B cell (primary cell): ENCODE data around the gene GLRA1. TPM values are rescaled to one million over a fixed set of nuclear protein-coding genes. Genes with fewer than 3 reads are reported as not detected.

Experiments
- ATAC-seq: fragments of 200-7000 bp; cut with Tn5 transposase; one replicate; pipeline ENCODE4 v1.10.0; 2021; ENCODE audit warnings: low read depth, mild to moderate bottlenecking, moderate number of reproducible peaks, moderate library complexity
- CTCF ChIA-PET: fragments of 350-600 bp; sonication (Branson Sonifier 250); formaldehyde crosslinking; loops from one replicate; lab custom pipeline; 2021; ENCODE audit warnings: antibody characterized with exemption, inconsistent platforms; lab: Charles Lee
- POLR2A ChIA-PET: fragments of 350-600 bp; sonication (Branson Sonifier 250); formaldehyde crosslinking; loops from one replicate; lab custom pipeline; 2021; ENCODE audit warnings: antibody characterized with exemption; lab: Charles Lee
- DNase-seq: peaks from one replicate; pipeline ENCODE4 v3.0.0; 2013
- H2AFZ ChIP-seq: 2 replicates; pipeline ENCODE4 v1.6.1; 2012; ENCODE audit warnings: mild to moderate bottlenecking, low read depth, low read length; ENCODE audit not compliant: insufficient read depth, poor library complexity, severe bottlenecking
- H3K27ac ChIP-seq, 2 donors: 1 replicate in 1 of 2; 2 replicates in 1 of 2; pipeline ENCODE4 v1.5.1; 2012 to 2013; ENCODE audit warnings: low read length in 2 of 2, mild to moderate bottlenecking in 2 of 2, moderate library complexity in 1 of 2
- H3K27me3 ChIP-seq, 4 experiments: fragments of 200-600 bp in 1 of 4; sonication (generic) in 1 of 4; replicated peaks in 1 of 4; 1 replicate in 2 of 4; 2 replicates in 2 of 4; pipeline versions ENCODE4 v1.6.1 to v1.7.0; 2013 to 2016; ENCODE audit warnings: low read length in 3 of 4, mild to moderate bottlenecking in 2 of 4, mixed read lengths in 1 of 4, moderate library complexity in 1 of 4; ENCODE audit not compliant: insufficient read depth in 4 of 4, control insufficient read depth in 3 of 4; ENCODE audit errors: control extremely low read depth in 1 of 4
- H3K36me3 ChIP-seq, 2 experiments: replicated peaks in 1 of 2; 1 replicate in 1 of 2; 2 replicates in 1 of 2; pipeline versions ENCODE4 v1.6.1 to v1.7.1; 2013; ENCODE audit warnings: low read length in 1 of 2; ENCODE audit not compliant: insufficient read depth in 2 of 2, control insufficient read depth in 1 of 2; ENCODE audit errors: control extremely low read depth in 1 of 2, extremely low read depth in 1 of 2
- H3K4me1 ChIP-seq, 2 donors: fragments of 200-600 bp in 1 of 2; sonication (generic) in 1 of 2; 1 replicate in 1 of 2; 2 replicates in 1 of 2; pipeline versions ENCODE4 v1.5.1 to v1.6.1; 2013 to 2017; ENCODE audit warnings: low read length in 2 of 2; ENCODE audit not compliant: control insufficient read depth in 2 of 2, insufficient read depth in 2 of 2
- H3K4me2 ChIP-seq: replicated peaks from 2 replicates; pipeline ENCODE3; 2012; ENCODE audit warnings: mild to moderate bottlenecking, low read depth, low read length; ENCODE audit not compliant: poor library complexity, severe bottlenecking
- H3K4me3 ChIP-seq, 5 experiments: fragments of 200-600 bp in 1 of 5; sonication (generic) in 1 of 5; 1 replicate in 3 of 5; 2 replicates in 2 of 5; pipeline versions ENCODE4 v1.5.1 to v1.7.0; 2011 to 2016; ENCODE audit warnings: low read length in 4 of 5, mild to moderate bottlenecking in 4 of 5, low read depth in 2 of 5, control low read depth in 1 of 5, moderate library complexity in 1 of 5; ENCODE audit not compliant: insufficient read depth in 1 of 5; ENCODE audit errors: control extremely low read depth in 1 of 5, extremely low read depth in 1 of 5
- H3K79me2 ChIP-seq: fragments of 200-600 bp; sonication (generic); one replicate; pipeline ENCODE4 v1.6.0; 2016; ENCODE audit warnings: low read length; ENCODE audit not compliant: control insufficient read depth, insufficient read depth
- H3K9ac ChIP-seq: fragments of 200-600 bp; sonication (generic); 2 replicates; pipeline ENCODE4 v1.6.1; 2017; ENCODE audit warnings: mild to moderate bottlenecking, low read length, moderate library complexity
- H3K9me3 ChIP-seq, 3 donors: one replicate each; pipeline versions ENCODE4 v1.6.1 to v1.7.1; 2013; ENCODE audit warnings: low read length in 2 of 3; ENCODE audit not compliant: control insufficient read depth in 2 of 3, insufficient read depth in 1 of 3; ENCODE audit errors: control extremely low read depth in 1 of 3
- H4K20me1 ChIP-seq: 2 replicates; pipeline ENCODE4 v1.6.0; 2012; ENCODE audit warnings: mild to moderate bottlenecking, low read length; ENCODE audit not compliant: insufficient read depth, control insufficient read depth, poor library complexity, severe bottlenecking
- H3K27ac Mint-ChIP-seq: one replicate; pipeline ENCODE4 v1.8.0; 2021; ENCODE audit warnings: mixed read lengths
- H3K27me3 Mint-ChIP-seq: one replicate; pipeline ENCODE4 v1.8.0; 2021; ENCODE audit warnings: mixed read lengths
- H3K4me1 Mint-ChIP-seq: one replicate; pipeline ENCODE4 v1.8.0; 2021; ENCODE audit warnings: mixed read lengths
- H3K4me3 Mint-ChIP-seq: one replicate; pipeline ENCODE4 v1.8.0; 2021; ENCODE audit warnings: mixed read lengths
- H3K9me3 Mint-ChIP-seq: one replicate; pipeline ENCODE4 v1.8.0; 2022; ENCODE audit warnings: mixed read lengths; ENCODE audit not compliant: insufficient read depth
- EZH2 ChIP-seq: IDR thresholded peaks from 2 replicates; pipeline ENCODE4 v1.6.1; 2012; ENCODE audit warnings: borderline replicate concordance, low read depth, mild to moderate bottlenecking, moderate library complexity, low read length; ENCODE audit not compliant: insufficient read depth, poor library complexity, severe bottlenecking
- WGBS: methylation state at CpG from one replicate; pipeline ENCODE4 v1.1.5; 2013; ENCODE audit warnings: missing lambda C conversion rate; ENCODE audit not compliant: insufficient coverage; 5-methylcytosine and 5-hydroxymethylcytosine counted together
- intact Hi-C: fragments of 100-400 bp; cut with micrococcal nuclease; formaldehyde crosslinking; loops from one replicate; pipeline ENCODE4 v1.10.0; 2022
- polyA plus RNA-seq: library from polyadenylated mRNA; depleted of rRNA; stranded (reverse); fragments of >200 nt; gene quantifications from 2 replicates; pipeline ENCODE4 v1.2.3, GENCODE V29; 2012
- total RNA-seq, 2 donors: library from RNA; stranded (reverse); fragments of 120-200 nt in 1 of 2; gene quantifications; 1 replicate in 1 of 2; 2 replicates in 1 of 2; pipeline versions ENCODE4 v1.2.3 to v1.2.4, GENCODE V29; 2013 to 2022
- TF ChIP-seq, protein P1 (sequence below): fragments of 200-600 bp; IDR thresholded peaks from one replicate; pipeline ENCODE4 v1.8.0; 2022; ENCODE audit warnings: antibody characterized with exemption, mild to moderate bottlenecking

The GLRA1 gene
- total and polyA plus RNA-seq, 2 donors (not counting 1 experiment from before 2014, with no cell fraction given) = not detected

DNA sequence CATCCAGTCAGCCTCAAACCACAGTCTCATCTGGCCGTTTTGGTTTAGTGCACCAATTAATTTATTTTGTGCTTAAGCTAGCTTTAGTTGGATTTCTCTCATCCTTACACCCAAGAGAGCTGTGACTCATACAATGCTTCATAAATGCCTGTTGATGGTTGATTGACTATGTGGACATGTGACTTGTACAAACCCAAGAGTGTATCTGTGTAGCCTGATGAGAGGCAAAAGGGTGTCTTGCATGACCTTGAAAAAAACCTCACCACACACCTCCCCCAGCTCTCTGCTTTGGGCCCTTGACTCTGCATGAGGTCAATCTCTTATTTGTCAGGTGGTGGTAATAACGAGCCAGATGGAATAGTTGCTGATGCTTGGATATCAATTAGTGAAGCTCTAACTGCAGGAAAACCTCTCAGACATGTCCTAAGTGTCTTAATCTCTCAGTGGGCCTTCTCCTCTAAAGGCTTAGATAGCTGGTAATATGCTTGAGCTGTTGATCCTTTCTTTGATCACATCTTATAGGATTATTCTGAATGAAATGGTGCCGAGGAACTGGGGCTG lies 10.6 kb upstream of the GLRA1 start:
- peaks cover 13% of the 10 kb centered on the region for H3K9me3 Mint-ChIP-seq
- no peaks in the 10 kb centered on the region for H3K79me2 ChIP-seq
- H3K27me3 ChIP-seq = no peaks in the 10 kb centered on the region
- no peak overlapping the region for H3K27ac ChIP-seq
- no peaks in the 10 kb centered on the region for H3K4me1 ChIP-seq
- peaks cover 0 to 21% (median 0%) of the 10 kb centered on the region in 3 donors for H3K9me3 ChIP-seq
- no peaks in the 10 kb centered on the region for H3K36me3 ChIP-seq
- no peak overlapping the region for H3K4me3 Mint-ChIP-seq
- peaks cover 11% of the 10 kb centered on the region for H3K27me3 Mint-ChIP-seq
- H3K4me2 ChIP-seq = no peak overlapping the region
- no peak overlapping the region for H2AFZ ChIP-seq
- 83% methylated on average over 1 of the region's 3 CpGs for WGBS
- DNase-seq (no peak), ATAC-seq (no peak)
- no peaks in the 10 kb centered on the region for H3K4me1 Mint-ChIP-seq
- H3K9ac ChIP-seq = no peak overlapping the region
- TF ChIP-seq EZH2 = no peak
- TF ChIP-seq, protein P1, sequence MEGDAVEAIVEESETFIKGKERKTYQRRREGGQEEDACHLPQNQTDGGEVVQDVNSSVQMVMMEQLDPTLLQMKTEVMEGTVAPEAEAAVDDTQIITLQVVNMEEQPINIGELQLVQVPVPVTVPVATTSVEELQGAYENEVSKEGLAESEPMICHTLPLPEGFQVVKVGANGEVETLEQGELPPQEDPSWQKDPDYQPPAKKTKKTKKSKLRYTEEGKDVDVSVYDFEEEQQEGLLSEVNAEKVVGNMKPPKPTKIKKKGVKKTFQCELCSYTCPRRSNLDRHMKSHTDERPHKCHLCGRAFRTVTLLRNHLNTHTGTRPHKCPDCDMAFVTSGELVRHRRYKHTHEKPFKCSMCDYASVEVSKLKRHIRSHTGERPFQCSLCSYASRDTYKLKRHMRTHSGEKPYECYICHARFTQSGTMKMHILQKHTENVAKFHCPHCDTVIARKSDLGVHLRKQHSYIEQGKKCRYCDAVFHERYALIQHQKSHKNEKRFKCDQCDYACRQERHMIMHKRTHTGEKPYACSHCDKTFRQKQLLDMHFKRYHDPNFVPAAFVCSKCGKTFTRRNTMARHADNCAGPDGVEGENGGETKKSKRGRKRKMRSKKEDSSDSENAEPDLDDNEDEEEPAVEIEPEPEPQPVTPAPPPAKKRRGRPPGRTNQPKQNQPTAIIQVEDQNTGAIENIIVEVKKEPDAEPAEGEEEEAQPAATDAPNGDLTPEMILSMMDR = no peak
- POLR2A ChIA-PET = no interaction called here
- no peaks in the 10 kb centered on the region for H4K20me1 ChIP-seq
- H3K27ac Mint-ChIP-seq = no peak overlapping the region
- no peak overlapping the region for H3K4me3 ChIP-seq
- CTCF ChIA-PET = no interaction called here
- intact Hi-C loops = no loop called here

DNA sequence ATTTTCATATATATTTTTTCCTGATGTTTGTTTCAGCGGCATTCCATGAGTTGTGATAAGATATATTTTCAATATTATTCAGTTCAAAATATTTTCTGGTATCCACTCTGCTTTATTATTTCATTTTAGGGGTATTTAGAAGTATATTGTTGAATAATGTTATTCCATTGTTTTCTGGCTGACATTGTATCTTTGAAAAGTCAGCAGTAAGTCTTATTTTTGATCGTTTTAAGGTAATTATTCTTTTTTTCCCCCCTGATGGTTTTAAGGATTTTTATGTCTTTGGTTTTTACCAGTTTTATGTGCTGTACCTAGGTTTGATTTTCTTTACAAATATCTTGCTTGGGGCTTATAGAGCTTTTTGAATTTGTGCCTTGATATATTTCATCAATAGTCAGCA lies 6.6 kb upstream of the GLRA1 start:
- no peak overlapping the region for H3K9ac ChIP-seq
- Mint-ChIP-seq H3K4me3 (no peak overlapping the region), H3K9me3 (peaks cover 17% of the 10 kb centered on the region), H3K27ac (no peak overlapping the region), H3K27me3 (peaks cover 34% of the 10 kb centered on the region), H3K4me1 (no peaks in the 10 kb centered on the region)
- peaks cover 0 to 21% (median 5%) of the 10 kb centered on the region in 3 donors for H3K9me3 ChIP-seq
- H3K27me3 ChIP-seq = peaks cover 0 to 11% (median 7%) of the 10 kb centered on the region in 4 experiments
- ATAC-seq (no peak), DNase-seq (no peak)
- TF ChIP-seq EZH2 = no peak
- TF ChIP-seq, protein P1 = no peak
- H3K4me2 ChIP-seq = no peak overlapping the region
- CTCF ChIA-PET = no interaction called here
- no peaks in the 10 kb centered on the region for H3K79me2 ChIP-seq
- no peak overlapping the region for H2AFZ ChIP-seq
- H3K4me3 ChIP-seq = no peak overlapping the region
- no peaks in the 10 kb centered on the region for H4K20me1 ChIP-seq
- H3K4me1 ChIP-seq = no peaks in the 10 kb centered on the region
- no CpG with 5 or more reads among the region's 2 CpGs for WGBS
- POLR2A ChIA-PET = no interaction called here
- H3K36me3 ChIP-seq = no peaks in the 10 kb centered on the region
- intact Hi-C loops = no loop called here
- H3K27ac ChIP-seq = no peak overlapping the region
